IPS-20b (cell line): ENCODE measurements around the gene BRINP1.

Experiments used
- H3K27ac ChIP-seq: one replicate; pipeline ENCODE4 v1.5.1; 2013; ENCODE audit warnings: low read length
- H3K27me3 ChIP-seq: 2 replicates; pipeline ENCODE4 v1.6.1; 2013; ENCODE audit warnings: mild to moderate bottlenecking, low read length, inconsistent platforms; ENCODE audit not compliant: insufficient read depth
- H3K36me3 ChIP-seq: 2 replicates; pipeline ENCODE4 v1.6.1; 2013; ENCODE audit warnings: low read depth, mild to moderate bottlenecking, inconsistent platforms, low read length, moderate library complexity; ENCODE audit not compliant: insufficient read depth
- H3K4me1 ChIP-seq: 2 replicates; pipeline ENCODE4 v1.6.1; 2013; ENCODE audit warnings: mild to moderate bottlenecking, control low read depth, inconsistent platforms, low read length, moderate library complexity; ENCODE audit not compliant: insufficient read depth
- H3K4me3 ChIP-seq: 2 replicates; pipeline ENCODE4 v1.5.1; 2013; ENCODE audit warnings: mild to moderate bottlenecking, low read length, inconsistent platforms
- H3K9ac ChIP-seq: 2 replicates; pipeline ENCODE4 v1.6.1; 2013; ENCODE audit warnings: low read depth, mild to moderate bottlenecking, inconsistent platforms, low read length, moderate library complexity
- H3K9me3 ChIP-seq: 2 replicates; pipeline ENCODE4 v1.6.1; 2013; ENCODE audit warnings: mild to moderate bottlenecking, low read depth, low read length, inconsistent platforms; ENCODE audit not compliant: insufficient read depth

Gene BRINP1

GRCh38 chr9:119369680-119370366 is 588 bp upstream of the BRINP1 start:
- Histone ChIP-seq H3K9me3 (no peaks in the 10 kb centered on the region), H3K9ac (peak overlapping the region; percentile 47; the same call in 1 of the 2 replicates), H3K4me1 (peaks cover 18% of the 10 kb centered on the region; the same call in 1 of the 2 replicates), H3K27me3 (peaks cover 53% of the 10 kb centered on the region), H3K36me3 (no peaks in the 10 kb centered on the region), H3K27ac (no peak overlapping the region), H3K4me3 (peak overlapping the region; percentile 90)

DNA sequence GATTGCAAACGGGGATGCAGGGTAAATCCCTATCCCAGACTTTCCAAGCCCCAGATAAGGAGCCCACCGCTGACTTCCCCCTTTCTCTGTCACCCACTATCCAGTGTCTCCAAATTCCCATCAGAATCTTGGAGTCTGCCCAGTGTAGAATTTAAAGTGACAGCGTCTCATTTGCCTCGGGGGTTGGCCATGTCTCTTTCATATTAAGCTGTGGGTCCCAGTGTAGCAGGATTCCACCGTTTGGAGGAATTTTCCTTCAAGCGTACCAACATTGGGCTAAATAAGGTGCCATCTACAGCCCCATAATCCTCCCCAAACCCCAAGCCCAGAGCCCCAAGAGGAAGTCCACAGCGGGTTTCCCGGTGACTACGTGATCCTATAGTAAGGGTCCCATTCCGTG is 1.1 kb downstream of the BRINP1 start:
- Histone ChIP-seq H3K4me1 (peaks cover 23% of the 10 kb centered on the region; the same call in 1 of the 2 replicates), H3K27ac (no peak overlapping the region), H3K9ac (peak overlapping the region; percentile 61; the same call in 1 of the 2 replicates), H3K27me3 (peaks cover 53% of the 10 kb centered on the region), H3K4me3 (peak overlapping the region; percentile 90), H3K9me3 (no peaks in the 10 kb centered on the region), H3K36me3 (no peaks in the 10 kb centered on the region)

- Histone ChIP-seq H3K9ac (peak overlapping the region; percentile 61; the same call in 1 of the 2 replicates), H3K9me3 (no peaks in the 10 kb centered on the region), H3K4me1 (peaks cover 23% of the 10 kb centered on the region; the same call in 1 of the 2 replicates), H3K27me3 (peaks cover 53% of the 10 kb centered on the region), H3K4me3 (peak overlapping the region; percentile 90), H3K27ac (no peak overlapping the region), H3K36me3 (no peaks in the 10 kb centered on the region)
Observed at GRCh38 chr9:119367683-119368075, 1.6 kb downstream of the BRINP1 start.

DNA sequence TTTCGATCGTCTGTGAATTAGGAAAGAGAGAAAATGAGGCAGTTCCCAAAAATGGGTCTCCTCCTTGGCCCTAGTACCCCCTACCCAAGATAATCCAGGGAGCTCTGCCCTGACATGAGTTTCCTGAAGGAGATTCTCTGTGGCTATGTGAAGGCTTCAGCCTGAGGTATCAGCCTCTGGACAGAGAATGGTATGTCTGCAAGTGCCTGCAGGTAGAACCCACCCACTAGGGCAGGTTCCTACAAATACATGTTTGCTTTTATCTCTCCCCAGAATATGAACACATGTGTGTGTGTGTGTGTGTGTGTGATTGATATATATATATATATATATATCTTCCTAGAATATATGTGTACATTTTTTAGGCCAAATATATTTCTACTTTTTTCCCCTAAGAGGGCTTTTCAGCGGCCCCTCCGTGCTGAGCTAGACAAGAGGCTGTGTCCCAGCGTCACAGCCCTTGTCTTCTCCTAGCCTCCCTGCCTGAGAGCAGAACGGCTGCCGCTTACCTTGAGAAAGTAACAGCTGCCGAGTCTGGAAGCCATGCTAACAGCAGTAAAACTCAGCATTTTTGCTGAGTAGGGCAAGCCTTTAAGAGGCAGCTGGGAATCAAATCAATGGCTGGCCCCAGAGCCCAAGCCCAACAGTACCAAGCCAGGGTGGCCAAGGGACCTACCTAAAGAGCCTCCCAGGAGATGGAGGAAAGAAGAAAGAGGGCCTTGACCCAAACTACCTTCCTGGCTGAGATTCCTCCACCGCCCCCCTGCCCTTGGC is 2.1 kb downstream of the BRINP1 start:
- Histone ChIP-seq H3K4me3 (peak overlapping the region; percentile 90), H3K9ac (peak overlapping the region; percentile 61; the same call in 1 of the 2 replicates), H3K9me3 (no peaks in the 10 kb centered on the region), H3K4me1 (peaks cover 23% of the 10 kb centered on the region; the same call in 1 of the 2 replicates), H3K27ac (no peak overlapping the region), H3K36me3 (no peaks in the 10 kb centered on the region), H3K27me3 (peaks cover 53% of the 10 kb centered on the region)

DNA sequence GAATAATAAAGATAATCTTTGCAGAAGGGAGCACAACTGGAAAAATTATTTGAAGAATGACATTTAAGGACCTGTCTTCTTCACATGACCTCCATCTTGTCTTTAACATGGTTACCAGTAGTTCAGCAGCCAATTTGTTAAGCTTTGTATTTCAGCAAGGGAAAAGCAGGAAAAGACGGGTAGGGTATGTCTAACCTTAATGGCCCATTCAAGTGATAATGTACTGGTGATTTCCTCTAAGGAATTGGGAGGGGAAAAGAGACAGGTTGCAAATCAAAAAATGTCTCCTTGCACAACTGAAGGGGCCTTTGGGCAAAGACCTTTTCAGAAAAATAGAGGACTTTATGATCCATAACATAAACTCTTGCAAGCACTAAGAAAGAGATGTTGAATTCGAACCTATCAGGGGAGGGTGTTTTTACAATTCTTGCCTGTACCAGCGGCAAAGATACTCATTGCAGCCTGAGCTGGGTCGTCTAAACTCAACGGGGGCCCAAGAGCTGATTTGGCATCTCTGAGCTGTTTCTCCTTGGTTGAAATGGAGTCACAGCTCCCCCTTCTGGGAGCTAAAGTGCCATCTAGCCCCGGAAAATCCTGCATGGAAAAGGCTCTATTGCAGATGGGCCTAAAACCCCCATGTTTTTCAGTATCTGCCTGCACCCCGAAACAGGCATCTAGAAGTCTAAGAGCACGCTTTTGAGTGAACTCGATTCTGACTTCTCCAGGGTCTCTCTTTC is 3.8 kb downstream of the BRINP1 start:
- Histone ChIP-seq H3K4me3 (peak overlapping the region; percentile 53), H3K36me3 (no peaks in the 10 kb centered on the region), H3K27ac (peak overlapping the region; percentile 60), H3K9ac (no peak overlapping the region), H3K9me3 (no peaks in the 10 kb centered on the region), H3K27me3 (peaks cover 38% of the 10 kb centered on the region), H3K4me1 (peaks cover 28% of the 10 kb centered on the region)

GRCh38 chr9:119360237-119360636 is 9.0 kb downstream of the BRINP1 start:
- H3K36me3 ChIP-seq = no peaks in the 10 kb centered on the region
- H3K4me3 ChIP-seq = peak overlapping the region; percentile 13; the same call in 1 of the 2 replicates
- H3K4me1 ChIP-seq = peaks cover 29% of the 10 kb centered on the region
- H3K9ac ChIP-seq = peak overlapping the region; percentile 23; the same call in 1 of the 2 replicates
- H3K27me3 ChIP-seq = no peaks in the 10 kb centered on the region
- no peaks in the 10 kb centered on the region for H3K9me3 ChIP-seq
- peak overlapping the region; percentile 9 for H3K27ac ChIP-seq

DNA sequence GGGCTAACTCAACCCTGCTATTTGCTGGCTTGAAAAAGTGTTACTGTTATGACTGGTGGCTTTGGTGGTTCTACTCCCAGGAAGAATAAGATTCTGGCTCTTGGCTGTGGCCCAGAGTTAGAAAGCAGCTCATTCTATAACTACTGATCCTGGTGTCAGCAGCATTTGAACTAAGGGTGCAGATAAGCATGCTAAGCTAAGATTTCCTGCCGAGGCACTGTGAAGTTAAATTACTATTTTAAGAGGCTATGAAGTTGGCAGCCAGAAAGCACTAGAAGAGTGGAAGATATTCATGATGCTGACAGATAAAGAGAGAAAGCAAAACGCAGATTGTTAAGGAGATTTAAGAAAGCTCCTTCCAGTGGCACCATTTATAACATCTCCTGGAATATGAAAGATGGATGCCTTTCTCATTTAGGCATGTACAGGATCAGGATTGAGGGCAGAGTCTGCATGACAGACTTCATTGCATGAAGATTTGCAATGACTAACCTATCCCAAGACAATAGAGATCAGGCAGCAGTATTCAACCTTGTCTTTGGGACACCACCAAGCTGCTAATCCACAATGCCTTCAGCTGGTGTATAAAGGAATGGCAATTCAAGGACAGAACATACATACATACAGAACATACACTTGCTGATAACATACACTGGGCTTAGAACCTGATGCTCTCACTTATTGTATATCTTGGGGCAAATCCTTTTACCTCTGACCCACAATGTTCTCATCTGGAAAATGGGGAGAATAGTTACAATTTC is 11.7 kb downstream of the BRINP1 start:
- Histone ChIP-seq H3K4me3 (no peak overlapping the region), H3K27ac (no peak overlapping the region), H3K27me3 (no peaks in the 10 kb centered on the region), H3K36me3 (no peaks in the 10 kb centered on the region), H3K9me3 (no peaks in the 10 kb centered on the region), H3K4me1 (peaks cover 20% of the 10 kb centered on the region), H3K9ac (no peak overlapping the region)

DNA sequence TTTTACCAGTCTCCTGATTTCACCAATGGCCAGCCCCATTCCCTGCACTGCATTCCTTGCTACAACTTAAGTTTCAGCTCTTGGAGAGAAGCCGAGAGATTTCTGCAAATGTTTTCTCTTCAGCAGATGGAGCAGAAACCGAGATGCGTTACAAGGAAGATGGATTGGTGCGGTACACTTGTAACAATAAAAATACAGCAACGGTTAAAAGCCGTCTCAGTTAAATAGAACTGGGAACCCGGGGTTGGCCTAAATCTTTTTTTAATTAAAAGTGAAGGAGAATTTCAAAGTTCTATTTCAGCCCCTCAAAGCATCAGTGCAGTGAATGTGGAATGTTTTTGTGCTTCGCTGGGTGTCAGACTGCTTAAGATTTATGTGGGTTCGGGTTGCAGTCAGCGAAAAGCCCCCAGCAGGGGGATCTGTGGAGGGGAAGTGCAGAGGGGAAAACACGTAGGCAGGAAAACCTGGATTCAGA is 19.8 kb downstream of the BRINP1 start:
- H3K4me1 ChIP-seq = peaks cover 26% of the 10 kb centered on the region; the same call in 1 of the 2 replicates
- peak overlapping the region; percentile 2 for H3K27ac ChIP-seq
- H3K4me3 ChIP-seq = peak overlapping the region; percentile 29; the same call in 1 of the 2 replicates
- peak overlapping the region; percentile 11; the same call in 1 of the 2 replicates for H3K9ac ChIP-seq
- H3K9me3 ChIP-seq = no peaks in the 10 kb centered on the region
- H3K36me3 ChIP-seq = no peaks in the 10 kb centered on the region
- H3K27me3 ChIP-seq = no peaks in the 10 kb centered on the region

GRCh38 chr9:119343059-119343990 is 25.9 kb downstream of the BRINP1 start:
- H3K9me3 ChIP-seq = no peaks in the 10 kb centered on the region
- peaks cover 20% of the 10 kb centered on the region; the same call in 1 of the 2 replicates for H3K4me1 ChIP-seq
- H3K27ac ChIP-seq = no peak overlapping the region
- H3K36me3 ChIP-seq = no peaks in the 10 kb centered on the region
- no peaks in the 10 kb centered on the region for H3K27me3 ChIP-seq
- no peak overlapping the region for H3K4me3 ChIP-seq
- H3K9ac ChIP-seq = no peak overlapping the region

- no peak overlapping the region for H3K4me3 ChIP-seq
- H3K9ac ChIP-seq = no peak overlapping the region
- H3K27ac ChIP-seq = no peak overlapping the region
- H3K4me1 ChIP-seq = peaks cover 33% of the 10 kb centered on the region
- H3K36me3 ChIP-seq = no peaks in the 10 kb centered on the region
- H3K9me3 ChIP-seq = no peaks in the 10 kb centered on the region
- no peaks in the 10 kb centered on the region for H3K27me3 ChIP-seq
Observed at GRCh38 chr9:119339056-119339455, 30.2 kb downstream of the BRINP1 start.
